Measurements from ENCODE around the gene RPSA.
A peak's percentile ranks its signal among the peaks of the same experiment; 100 is the strongest.

The RPSA gene

GRCh38 chr3:39388741-39389248 lies 17.7 kb upstream of the RPSA start:
- TF ChIP-seq CTCF (conservative IDR thresholded peaks at IDR 0.05; ENCODE audit: low read depth) = no peak
- H3K27ac ChIP-seq = no peak overlapping the region
- ChIA-PET CTCF (interaction anchor here (0.6 kb wide), 1 partner anchor 23 kb away, joined by 4 read pairs; no protein-coding TSS in a partner anchor), POLR2A (ENCODE audit: low non-redundant PET) (no interaction called here)
- DNase-seq (ENCODE audit: low spot score) = no peak

- DNase-seq (ENCODE audit: low spot score) = no peak
- TF ChIP-seq CTCF (conservative IDR thresholded peaks at IDR 0.05; ENCODE audit: low read depth) = no peak
- H3K27ac ChIP-seq = no peak overlapping the region
- POLR2A ChIA-PET (ENCODE audit: low non-redundant PET) = no interaction called here
- CTCF ChIA-PET = no interaction called here
Observed at GRCh38 chr3:39390181-39390580, 16.3 kb upstream of the RPSA start.

GRCh38 chr3:39396690-39397089 lies 9.8 kb upstream of the RPSA start:
- no peak for TF ChIP-seq CTCF (conservative IDR thresholded peaks at IDR 0.05; ENCODE audit: low read depth)
- POLR2A ChIA-PET (ENCODE audit: low non-redundant PET) = interaction anchor here (0.5 kb wide), 1 partner anchor 12 kb away, joined by 3 read pairs; no protein-coding TSS in a partner anchor
- no peak overlapping the region for H3K27ac ChIP-seq
- CTCF ChIA-PET = no interaction called here
- no peak for DNase-seq (ENCODE audit: low spot score)

- ChIA-PET POLR2A (ENCODE audit: low non-redundant PET) (no interaction called here), CTCF (no interaction called here)
- H3K27ac ChIP-seq = peak overlapping the region; percentile 26
- no peak for DNase-seq (ENCODE audit: low spot score)
- no peak for TF ChIP-seq CTCF (conservative IDR thresholded peaks at IDR 0.05; ENCODE audit: low read depth)
Observed at GRCh38 chr3:39398700-39399099, 7.8 kb upstream of the RPSA start.

GRCh38 chr3:39401983-39402382 lies 4.5 kb upstream of the RPSA start:
- no peak for DNase-seq (ENCODE audit: low spot score)
- POLR2A ChIA-PET (ENCODE audit: low non-redundant PET) = no interaction called here
- no peak for TF ChIP-seq CTCF (conservative IDR thresholded peaks at IDR 0.05; ENCODE audit: low read depth)
- H3K27ac ChIP-seq = no peak overlapping the region
- CTCF ChIA-PET = no interaction called here

GRCh38 chr3:39404943-39405686 lies 1.4 kb upstream of the RPSA start:
- CTCF ChIA-PET = no interaction called here
- H3K27ac ChIP-seq = peak overlapping the region; percentile 90
- POLR2A ChIA-PET (ENCODE audit: low non-redundant PET) = no interaction called here
- TF ChIP-seq CTCF (conservative IDR thresholded peaks at IDR 0.05; ENCODE audit: low read depth) = no peak
- DNase-seq (ENCODE audit: low spot score) = no peak
